ENCODE measurements around the gene D2HGDH.

- TF ChIP-seq, protein P1, sequence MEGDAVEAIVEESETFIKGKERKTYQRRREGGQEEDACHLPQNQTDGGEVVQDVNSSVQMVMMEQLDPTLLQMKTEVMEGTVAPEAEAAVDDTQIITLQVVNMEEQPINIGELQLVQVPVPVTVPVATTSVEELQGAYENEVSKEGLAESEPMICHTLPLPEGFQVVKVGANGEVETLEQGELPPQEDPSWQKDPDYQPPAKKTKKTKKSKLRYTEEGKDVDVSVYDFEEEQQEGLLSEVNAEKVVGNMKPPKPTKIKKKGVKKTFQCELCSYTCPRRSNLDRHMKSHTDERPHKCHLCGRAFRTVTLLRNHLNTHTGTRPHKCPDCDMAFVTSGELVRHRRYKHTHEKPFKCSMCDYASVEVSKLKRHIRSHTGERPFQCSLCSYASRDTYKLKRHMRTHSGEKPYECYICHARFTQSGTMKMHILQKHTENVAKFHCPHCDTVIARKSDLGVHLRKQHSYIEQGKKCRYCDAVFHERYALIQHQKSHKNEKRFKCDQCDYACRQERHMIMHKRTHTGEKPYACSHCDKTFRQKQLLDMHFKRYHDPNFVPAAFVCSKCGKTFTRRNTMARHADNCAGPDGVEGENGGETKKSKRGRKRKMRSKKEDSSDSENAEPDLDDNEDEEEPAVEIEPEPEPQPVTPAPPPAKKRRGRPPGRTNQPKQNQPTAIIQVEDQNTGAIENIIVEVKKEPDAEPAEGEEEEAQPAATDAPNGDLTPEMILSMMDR (IDR thresholded peaks at IDR 0.05 in 2 of 3, conservative IDR thresholded peaks at IDR 0.05 in 1 of 3; ENCODE audit: insufficient read depth in 2 of 3, low read depth in 1 of 3, low read length in 3 of 3) = no peak
- TF ChIP-seq, protein P2, sequence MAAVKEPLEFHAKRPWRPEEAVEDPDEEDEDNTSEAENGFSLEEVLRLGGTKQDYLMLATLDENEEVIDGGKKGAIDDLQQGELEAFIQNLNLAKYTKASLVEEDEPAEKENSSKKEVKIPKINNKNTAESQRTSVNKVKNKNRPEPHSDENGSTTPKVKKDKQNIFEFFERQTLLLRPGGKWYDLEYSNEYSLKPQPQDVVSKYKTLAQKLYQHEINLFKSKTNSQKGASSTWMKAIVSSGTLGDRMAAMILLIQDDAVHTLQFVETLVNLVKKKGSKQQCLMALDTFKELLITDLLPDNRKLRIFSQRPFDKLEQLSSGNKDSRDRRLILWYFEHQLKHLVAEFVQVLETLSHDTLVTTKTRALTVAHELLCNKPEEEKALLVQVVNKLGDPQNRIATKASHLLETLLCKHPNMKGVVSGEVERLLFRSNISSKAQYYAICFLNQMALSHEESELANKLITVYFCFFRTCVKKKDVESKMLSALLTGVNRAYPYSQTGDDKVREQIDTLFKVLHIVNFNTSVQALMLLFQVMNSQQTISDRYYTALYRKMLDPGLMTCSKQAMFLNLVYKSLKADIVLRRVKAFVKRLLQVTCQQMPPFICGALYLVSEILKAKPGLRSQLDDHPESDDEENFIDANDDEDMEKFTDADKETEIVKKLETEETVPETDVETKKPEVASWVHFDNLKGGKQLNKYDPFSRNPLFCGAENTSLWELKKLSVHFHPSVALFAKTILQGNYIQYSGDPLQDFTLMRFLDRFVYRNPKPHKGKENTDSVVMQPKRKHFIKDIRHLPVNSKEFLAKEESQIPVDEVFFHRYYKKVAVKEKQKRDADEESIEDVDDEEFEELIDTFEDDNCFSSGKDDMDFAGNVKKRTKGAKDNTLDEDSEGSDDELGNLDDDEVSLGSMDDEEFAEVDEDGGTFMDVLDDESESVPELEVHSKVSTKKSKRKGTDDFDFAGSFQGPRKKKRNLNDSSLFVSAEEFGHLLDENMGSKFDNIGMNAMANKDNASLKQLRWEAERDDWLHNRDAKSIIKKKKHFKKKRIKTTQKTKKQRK (IDR thresholded peaks at IDR 0.05; ENCODE audit: borderline replicate concordance, low read depth, low read length) = no peak
- TF ChIP-seq SIX5 (IDR thresholded peaks at IDR 0.05; ENCODE audit: borderline replicate concordance in 1 of 2, insufficient read depth in 1 of 2, low read depth in 1 of 2, low read length in 2 of 2) (no peak), EZH2 (IDR thresholded peaks at IDR 0.05; ENCODE audit: borderline replicate concordance, low read depth, low read length) (no peak), ZNF584 (CRISPR knock-in tag; IDR thresholded peaks at IDR 0.05; ENCODE audit: low read depth) (no peak), MXI1 (IDR thresholded peaks at IDR 0.05; ENCODE audit: low read depth, low read length) (no peak), CBX5 (IDR thresholded peaks at IDR 0.05; ENCODE audit: borderline replicate concordance, low read depth) (no peak), NR2F6 (CRISPR knock-in tag; IDR thresholded peaks at IDR 0.05) (no peak), DNMT1 (IDR thresholded peaks at IDR 0.05) (no peak)
These were observed 6.6 kb downstream of the D2HGDH start for GRCh38 chr2:241741016-241741415.
